ENCODE measurements around the gene BEX3. TPM values are rescaled to one million over a fixed set of nuclear protein-coding genes. Genes with fewer than 3 reads are reported as not detected.
"Not testable (repeated sequence)": the region's sequence is repeated elsewhere in the genome, so short reads cannot be mapped to it uniquely, and the experiment has no call there.

The BEX3 gene
- total RNA-seq (2014; rRNA removed; shearing (Covaris generic)) = 269 and 278 TPM in 2 replicates
- 160 and 214 TPM in 2 replicates for polyA plus RNA-seq (2015; cell fraction: cytosol; rRNA removed)
- polyA plus RNA-seq (2015; cell fraction: nucleus; rRNA removed) = 51.7 and 67.9 TPM in 2 replicates

GRCh38 chrX:103376118-103376978 lies at the start of gene BEX3:
TSS of gene BEX3 (plus strand) at chrX:103376538. CDS start at chrX:103377522, 984 bp downstream.
- in situ Hi-C loops (cut with HindIII; ENCODE audit: low pct_unique_long_range_greater_than_20kb, low sequenced_read_pairs) = no loop called here
- DNase-seq (ENCODE audit: low read depth, low spot score) = peak; percentile 61

GRCh38 chrX:103329991-103330390 lies 46.3 kb upstream of the BEX3 start, which contains the start of gene TCEAL7:
TSS of gene TCEAL7 (plus strand) at chrX:103330239. CDS start at chrX:103331404, 1,165 bp downstream.
- DNase-seq (ENCODE audit: low read depth, low spot score) = no peak
- in situ Hi-C loops (cut with HindIII; ENCODE audit: low pct_unique_long_range_greater_than_20kb, low sequenced_read_pairs) = no loop called here

GRCh38 chrX:103330681-103331288 lies 45.6 kb upstream of the BEX3 start:
- DNase-seq (ENCODE audit: low read depth, low spot score) = no peak

GRCh38 chrX:103338663-103339062 lies 37.7 kb upstream of the BEX3 start:
- in situ Hi-C loops (cut with HindIII; ENCODE audit: low pct_unique_long_range_greater_than_20kb, low sequenced_read_pairs) = no loop called here

More at GRCh38 chrX:103330681-103331288, 45.6 kb upstream of the BEX3 start:
- in situ Hi-C loops (cut with HindIII; ENCODE audit: low pct_unique_long_range_greater_than_20kb, low sequenced_read_pairs) = no loop called here

GRCh38 chrX:103343105-103343504 lies 33.2 kb upstream of the BEX3 start:
- DNase-seq (ENCODE audit: low read depth, low spot score) = peak; percentile 47
- in situ Hi-C loops (cut with HindIII; ENCODE audit: low pct_unique_long_range_greater_than_20kb, low sequenced_read_pairs) = no loop called here

More at GRCh38 chrX:103338663-103339062, 37.7 kb upstream of the BEX3 start:
- peak; percentile 31 for DNase-seq (ENCODE audit: low read depth, low spot score)

- in situ Hi-C loops (cut with HindIII; ENCODE audit: low pct_unique_long_range_greater_than_20kb, low sequenced_read_pairs) = no loop called here
- DNase-seq (ENCODE audit: low read depth, low spot score) = peak; percentile 6
Measured at GRCh38 chrX:103344606-103345005, 31.7 kb upstream of the BEX3 start.

GRCh38 chrX:103347682-103348397 lies 28.5 kb upstream of the BEX3 start:
- in situ Hi-C loops (cut with HindIII; ENCODE audit: low pct_unique_long_range_greater_than_20kb, low sequenced_read_pairs) = no loop called here
- DNase-seq (ENCODE audit: low read depth, low spot score) = no peak

- peak; percentile 72 for DNase-seq (ENCODE audit: low read depth, low spot score)
- in situ Hi-C loops (cut with HindIII; ENCODE audit: low pct_unique_long_range_greater_than_20kb, low sequenced_read_pairs) = no loop called here
Measured at GRCh38 chrX:103356130-103356798, 20.1 kb upstream of the BEX3 start, which contains the start of gene TCEAL9. TSS of gene TCEAL9 (plus strand) at chrX:103356506. CDS start at chrX:103357685, 1,179 bp downstream.

GRCh38 chrX:103356858-103357257 lies 19.5 kb upstream of the BEX3 start:
- no peak for DNase-seq (ENCODE audit: low read depth, low spot score)
- in situ Hi-C loops (cut with HindIII; ENCODE audit: low pct_unique_long_range_greater_than_20kb, low sequenced_read_pairs) = no loop called here

GRCh38 chrX:103357871-103358270 lies 18.5 kb upstream of the BEX3 start:
- no peak for DNase-seq (ENCODE audit: low read depth, low spot score)
- in situ Hi-C loops (cut with HindIII; ENCODE audit: low pct_unique_long_range_greater_than_20kb, low sequenced_read_pairs) = no loop called here

GRCh38 chrX:103359605-103360004 lies 16.7 kb upstream of the BEX3 start:
- DNase-seq (ENCODE audit: low read depth, low spot score); in situ Hi-C loops (cut with HindIII; ENCODE audit: low pct_unique_long_range_greater_than_20kb, low sequenced_read_pairs): not testable (repeated sequence)

GRCh38 chrX:103360092-103360491 lies 16.2 kb upstream of the BEX3 start:
- in situ Hi-C loops (cut with HindIII; ENCODE audit: low pct_unique_long_range_greater_than_20kb, low sequenced_read_pairs) = no loop called here
- no peak for DNase-seq (ENCODE audit: low read depth, low spot score)

- in situ Hi-C loops (cut with HindIII; ENCODE audit: low pct_unique_long_range_greater_than_20kb, low sequenced_read_pairs) = no loop called here
- no peak for DNase-seq (ENCODE audit: low read depth, low spot score)
Measured at GRCh38 chrX:103360916-103361315, 15.4 kb upstream of the BEX3 start.

- DNase-seq (ENCODE audit: low read depth, low spot score) = no peak
- in situ Hi-C loops (cut with HindIII; ENCODE audit: low pct_unique_long_range_greater_than_20kb, low sequenced_read_pairs) = no loop called here
Measured at GRCh38 chrX:103361798-103362197, 14.5 kb upstream of the BEX3 start.

- in situ Hi-C loops (cut with HindIII; ENCODE audit: low pct_unique_long_range_greater_than_20kb, low sequenced_read_pairs) = no loop called here
- no peak for DNase-seq (ENCODE audit: low read depth, low spot score)
Measured at GRCh38 chrX:103362474-103362873, 13.9 kb upstream of the BEX3 start.

- no peak for DNase-seq (ENCODE audit: low read depth, low spot score)
- in situ Hi-C loops (cut with HindIII; ENCODE audit: low pct_unique_long_range_greater_than_20kb, low sequenced_read_pairs) = no loop called here
Measured at GRCh38 chrX:103363046-103363445, 13.3 kb upstream of the BEX3 start.

GRCh38 chrX:103367502-103367901 lies 8.8 kb upstream of the BEX3 start:
- in situ Hi-C loops (cut with HindIII; ENCODE audit: low pct_unique_long_range_greater_than_20kb, low sequenced_read_pairs) = no loop called here
- no peak for DNase-seq (ENCODE audit: low read depth, low spot score)
